Measurements from ENCODE around the gene RPS6KA2. TPM values are rescaled to one million over a fixed set of nuclear protein-coding genes. Genes with fewer than 3 reads are reported as not detected.

Gene RPS6KA2
- total and polyA plus RNA-seq, 3 donors from 2014 or later = 18.4 to 21.7 (median 19.8) TPM

DNA sequence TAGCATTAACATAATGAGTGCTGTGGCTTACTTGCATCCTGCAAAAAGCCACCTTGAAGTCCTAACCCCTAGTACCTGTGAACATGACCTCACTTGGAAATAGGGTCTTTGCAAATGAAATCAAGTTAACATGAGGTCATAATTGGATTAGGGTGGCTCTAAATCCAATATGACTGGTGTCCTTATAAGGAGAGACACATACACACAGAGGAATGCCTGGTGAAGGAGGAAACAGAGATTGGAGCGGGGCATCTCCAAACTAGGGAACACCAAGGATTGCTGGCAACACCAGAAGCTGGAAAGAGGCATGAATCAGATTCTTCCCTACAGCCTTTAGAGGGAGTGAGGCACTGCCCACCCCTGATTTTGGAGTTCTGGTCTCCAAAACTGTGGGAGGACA is 17.6 kb upstream of the RPS6KA2 start:
- DNase-seq = no peak
- Histone ChIP-seq H3K4me1 (no peaks in the 10 kb centered on the region), H3K27me3 (no peaks in the 10 kb centered on the region), H3K9me3 (no peaks in the 10 kb centered on the region), H3K4me3 (no peak overlapping the region), H3K36me3 (ENCODE audit: low read depth, missing control alignments) (no peaks in the 10 kb centered on the region), H3K27ac (no peak overlapping the region)
- 90 to 100% methylated on average over 1 of the region's 1 CpG for WGBS, 2 donors
- TF ChIP-seq POLR2A (IDR thresholded peaks at IDR 0.05) (no peak), CTCF (IDR thresholded peaks at IDR 0.05) (no peak)
- intact Hi-C loops (cut with DNase I; ENCODE audit: low total_unique reads) = no loop called here

GRCh38 chr6:166643891-166644590 is 17.0 kb upstream of the RPS6KA2 start:
- Histone ChIP-seq H3K27ac (no peak overlapping the region), H3K9me3 (no peaks in the 10 kb centered on the region), H3K4me3 (no peak overlapping the region), H3K36me3 (ENCODE audit: low read depth, missing control alignments) (no peaks in the 10 kb centered on the region), H3K4me1 (no peaks in the 10 kb centered on the region), H3K27me3 (no peaks in the 10 kb centered on the region)
- DNase-seq = no peak
- intact Hi-C loops (cut with DNase I; ENCODE audit: low total_unique reads) = no loop called here
- TF ChIP-seq POLR2A (IDR thresholded peaks at IDR 0.05) (no peak), CTCF (IDR thresholded peaks at IDR 0.05) (no peak)
- 83 to 85% methylated on average over 7 of the region's 7 CpGs for WGBS, 2 donors

GRCh38 chr6:166642646-166643045 is 15.6 kb upstream of the RPS6KA2 start:
- H3K4me1 ChIP-seq = no peaks in the 10 kb centered on the region
- no peak for DNase-seq
- no peak for TF ChIP-seq CTCF (IDR thresholded peaks at IDR 0.05)
- no peak for TF ChIP-seq POLR2A (IDR thresholded peaks at IDR 0.05)
- no peak overlapping the region for H3K27ac ChIP-seq
- no peak overlapping the region for H3K4me3 ChIP-seq
- intact Hi-C loops (cut with DNase I; ENCODE audit: low total_unique reads) = no loop called here
- WGBS, 2 donors = 97% methylated on average over 3 of the region's 3 CpGs
- no peaks in the 10 kb centered on the region for H3K27me3 ChIP-seq
- H3K9me3 ChIP-seq = no peaks in the 10 kb centered on the region
- H3K36me3 ChIP-seq (ENCODE audit: low read depth, missing control alignments) = no peaks in the 10 kb centered on the region

- no peak for DNase-seq
- peaks cover 8% of the 10 kb centered on the region for H3K4me1 ChIP-seq
- intact Hi-C loops (cut with DNase I; ENCODE audit: low total_unique reads) = no loop called here
- TF ChIP-seq CTCF (IDR thresholded peaks at IDR 0.05) = no peak
- TF ChIP-seq POLR2A (IDR thresholded peaks at IDR 0.05) = no peak
- H3K36me3 ChIP-seq (ENCODE audit: low read depth, missing control alignments) = no peaks in the 10 kb centered on the region
- no peak overlapping the region for H3K4me3 ChIP-seq
- no peaks in the 10 kb centered on the region for H3K27me3 ChIP-seq
- H3K9me3 ChIP-seq = no peaks in the 10 kb centered on the region
- 29 to 48% methylated on average over 19 of the region's 19 CpGs for WGBS, 2 donors
- no peak overlapping the region for H3K27ac ChIP-seq
These were observed 13.4 kb upstream of the RPS6KA2 start for GRCh38 chr6:166640342-166641043.

Measured in testis (tissue), 3 donors.